NCI-H187 treated with DMSO at 0.1 percent for 48 hours (cell line): ENCODE measurements around the gene CLDN14.

Source experiments
- DNase-seq: peaks from one replicate; lab custom pipeline; 2025; lab: John Stamatoyannopoulos, UW

The CLDN14 gene

DNA sequence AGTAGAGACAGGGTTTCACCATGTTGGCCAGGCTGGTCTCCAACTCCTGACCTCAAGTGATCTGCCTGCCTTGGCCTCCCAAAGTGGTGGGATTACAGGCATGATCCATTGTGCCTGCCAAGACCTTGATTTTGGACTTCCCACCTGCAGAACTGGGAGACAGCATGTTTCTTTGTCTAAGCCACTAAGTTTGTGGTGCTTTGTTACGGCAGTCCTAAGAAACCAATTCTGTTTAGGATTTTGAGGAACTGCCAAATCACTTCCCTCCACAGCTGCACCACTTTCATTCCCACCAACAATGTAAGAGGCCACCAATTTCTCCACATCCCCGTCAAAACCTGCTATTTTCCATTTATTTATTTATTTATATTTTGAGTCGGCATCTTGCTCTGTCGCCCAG is 48.7 kb downstream of the CLDN14 start:
- DNase-seq, result no peak

DNA sequence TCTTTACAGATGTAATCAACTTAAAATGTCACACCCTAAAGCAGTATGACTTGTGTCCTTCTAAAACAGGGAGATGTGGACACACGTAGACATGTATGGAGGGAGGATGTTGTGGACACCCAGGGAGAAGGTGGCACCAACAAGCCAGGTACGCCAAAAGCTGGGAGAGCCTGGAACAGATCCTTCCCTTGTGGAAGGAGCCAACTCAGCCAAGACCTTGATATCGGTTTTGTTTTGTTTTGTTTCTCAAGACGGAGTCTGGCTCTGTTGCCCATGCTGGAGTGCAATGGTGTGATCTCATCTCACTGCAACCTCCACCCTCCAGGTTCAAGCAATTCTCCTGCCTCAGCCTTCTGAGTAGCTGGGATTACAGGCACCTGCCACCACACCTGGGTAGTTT is 49.1 kb downstream of the CLDN14 start:
- DNase-seq, result no peak

DNA sequence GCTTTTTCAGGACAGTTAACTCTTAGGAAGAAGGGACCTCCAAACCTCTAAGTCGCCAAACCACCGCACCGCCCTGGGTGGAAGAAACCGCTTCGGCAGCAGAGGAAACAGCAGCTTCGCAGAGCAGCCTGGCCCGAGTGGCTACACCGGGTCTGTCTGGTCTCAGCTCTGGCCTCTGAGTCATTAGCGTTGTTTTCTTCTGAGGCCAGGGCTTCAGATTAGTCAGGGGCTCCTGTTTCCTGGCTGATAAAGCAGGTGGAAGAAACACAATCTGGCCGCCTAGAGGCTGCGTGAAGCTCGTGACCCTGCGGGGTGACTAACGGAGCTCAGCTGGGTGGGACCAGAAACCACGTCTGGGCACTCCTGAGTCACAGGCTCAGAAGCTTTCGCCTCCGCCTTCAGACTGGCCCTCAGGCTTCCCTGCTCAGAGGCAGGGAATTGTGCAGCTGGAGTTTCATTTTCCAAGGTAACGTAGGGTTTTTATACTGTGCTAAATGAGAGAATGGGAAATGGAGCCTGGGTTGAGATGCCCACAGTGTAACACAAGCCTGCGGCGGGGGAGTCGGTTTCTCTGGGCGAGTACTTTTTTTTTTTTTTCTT is 49.9 kb downstream of the CLDN14 start:
- DNase-seq, result no peak

DNA sequence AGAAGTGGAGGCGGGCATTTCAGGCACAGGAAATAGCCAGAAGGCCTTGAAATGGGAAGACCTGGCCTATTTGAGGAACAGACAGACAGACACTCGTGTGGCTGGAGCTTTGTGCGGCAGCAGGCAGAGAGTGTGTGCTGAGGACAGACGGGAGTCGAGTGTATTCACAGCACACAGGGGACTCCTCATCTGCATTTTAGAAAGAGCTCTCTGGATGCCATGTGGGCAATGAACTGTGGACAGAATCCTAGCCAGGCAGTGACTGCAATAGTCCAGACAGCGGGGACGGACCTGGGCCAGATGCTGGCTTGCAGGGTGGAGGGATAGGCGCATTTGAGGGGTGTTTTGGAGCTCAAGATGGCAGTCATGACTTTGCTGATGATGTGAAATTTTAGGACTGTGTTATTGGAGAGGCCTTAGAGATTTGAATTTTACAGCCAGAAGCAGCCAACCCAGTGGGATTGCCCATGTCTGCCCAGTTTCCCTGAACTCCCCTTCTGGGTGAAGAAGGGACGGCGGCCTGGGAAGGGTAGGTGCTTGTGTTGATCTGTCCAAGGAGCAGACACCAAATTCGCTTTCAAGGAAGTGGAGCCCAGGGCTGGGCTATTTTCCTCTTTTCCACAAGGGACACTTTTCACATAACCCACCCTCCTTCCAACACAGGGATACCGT is 51.0 kb downstream of the CLDN14 start:
- no peak for DNase-seq

DNA sequence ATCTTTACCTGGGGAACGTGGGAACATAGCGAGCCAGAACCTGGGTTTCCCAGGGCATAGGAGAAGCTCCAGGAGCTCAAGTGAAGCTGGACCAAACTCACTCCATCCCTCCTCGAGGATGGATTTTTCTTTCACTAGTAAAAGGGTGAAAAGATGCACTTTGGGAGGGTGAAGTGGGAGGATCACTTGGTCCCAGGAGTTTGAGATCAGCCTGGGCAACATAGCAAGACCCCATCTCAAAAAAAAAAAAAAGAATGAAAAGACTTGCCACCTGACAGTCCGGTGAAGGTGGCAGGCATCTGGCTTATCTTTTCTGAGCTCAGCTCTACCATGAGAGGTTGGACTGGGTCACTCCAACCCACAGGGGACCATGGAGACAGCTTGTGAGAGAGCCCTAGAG is 52.4 kb downstream of the CLDN14 start:
- DNase-seq, result no peak

DNA sequence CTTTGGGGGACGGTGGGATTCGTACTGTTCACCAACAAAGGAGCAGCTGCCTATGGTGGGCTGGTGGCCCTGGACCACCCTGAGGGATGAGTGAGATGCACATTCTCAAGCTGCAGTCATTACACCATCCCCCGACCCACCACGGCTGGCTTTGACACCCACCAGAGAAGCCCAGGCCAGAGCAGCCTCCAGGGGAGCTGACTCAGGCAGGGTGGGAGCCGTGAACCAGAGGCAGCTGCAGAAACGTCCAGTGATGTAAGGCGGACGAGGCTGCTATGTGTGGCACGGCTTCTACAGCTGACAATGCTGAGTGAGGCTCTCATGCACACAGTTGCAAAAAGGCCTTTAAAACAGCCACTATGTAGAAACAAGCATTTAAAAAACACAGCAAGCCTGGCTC is 54.6 kb downstream of the CLDN14 start:
- no peak for DNase-seq

DNA sequence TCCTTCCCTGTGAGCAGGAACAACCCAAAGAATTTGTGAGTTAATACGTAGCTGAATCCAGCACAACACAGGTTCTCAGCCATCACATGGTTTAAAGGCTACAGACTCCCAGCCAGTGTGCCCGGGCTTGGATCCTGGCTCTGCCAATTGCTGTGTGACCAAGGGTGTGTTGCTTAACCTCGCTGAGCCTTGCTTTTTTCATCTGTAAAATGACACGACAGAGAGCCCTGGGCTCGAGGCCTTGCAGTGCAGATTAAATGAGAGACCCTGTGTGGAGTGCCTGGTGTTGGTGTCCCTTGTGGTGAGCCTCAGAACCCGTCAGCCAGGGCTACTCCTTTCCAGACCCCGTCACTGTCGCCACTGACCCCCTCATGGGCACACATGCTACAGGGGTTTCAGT is 55.3 kb downstream of the CLDN14 start:
- no peak for DNase-seq

DNA sequence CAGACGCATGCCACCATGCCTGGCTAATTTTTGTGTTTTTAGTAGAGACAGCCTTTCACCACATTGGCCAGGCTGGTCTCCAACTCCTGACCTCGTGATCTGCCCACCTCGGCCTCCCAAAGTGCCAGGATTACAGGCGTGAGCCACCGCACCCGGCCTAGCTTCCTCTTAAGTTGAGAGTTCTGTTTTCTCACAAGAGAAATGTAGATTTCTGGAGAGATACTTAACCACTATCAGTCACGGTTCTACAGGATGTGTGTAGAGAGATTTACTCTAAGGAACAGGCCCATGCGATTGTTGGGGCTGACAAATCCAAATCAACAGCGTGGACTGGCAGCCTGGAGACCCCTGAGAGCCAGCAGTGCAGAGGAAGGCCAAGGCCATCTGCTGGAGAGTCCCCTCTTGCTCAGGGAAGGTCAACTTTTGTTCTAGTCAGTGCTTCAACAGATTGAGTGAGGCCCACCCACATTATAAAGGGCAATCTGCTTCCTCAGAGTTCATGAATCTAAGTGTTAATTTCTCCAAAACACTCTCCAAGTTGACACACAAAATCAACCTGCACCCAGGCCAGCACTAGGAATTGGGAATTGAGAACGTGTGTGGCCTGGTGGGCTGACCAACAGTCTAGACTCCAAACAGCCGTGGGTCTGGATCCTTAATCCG is 56.0 kb downstream of the CLDN14 start:
- no peak for DNase-seq

DNA sequence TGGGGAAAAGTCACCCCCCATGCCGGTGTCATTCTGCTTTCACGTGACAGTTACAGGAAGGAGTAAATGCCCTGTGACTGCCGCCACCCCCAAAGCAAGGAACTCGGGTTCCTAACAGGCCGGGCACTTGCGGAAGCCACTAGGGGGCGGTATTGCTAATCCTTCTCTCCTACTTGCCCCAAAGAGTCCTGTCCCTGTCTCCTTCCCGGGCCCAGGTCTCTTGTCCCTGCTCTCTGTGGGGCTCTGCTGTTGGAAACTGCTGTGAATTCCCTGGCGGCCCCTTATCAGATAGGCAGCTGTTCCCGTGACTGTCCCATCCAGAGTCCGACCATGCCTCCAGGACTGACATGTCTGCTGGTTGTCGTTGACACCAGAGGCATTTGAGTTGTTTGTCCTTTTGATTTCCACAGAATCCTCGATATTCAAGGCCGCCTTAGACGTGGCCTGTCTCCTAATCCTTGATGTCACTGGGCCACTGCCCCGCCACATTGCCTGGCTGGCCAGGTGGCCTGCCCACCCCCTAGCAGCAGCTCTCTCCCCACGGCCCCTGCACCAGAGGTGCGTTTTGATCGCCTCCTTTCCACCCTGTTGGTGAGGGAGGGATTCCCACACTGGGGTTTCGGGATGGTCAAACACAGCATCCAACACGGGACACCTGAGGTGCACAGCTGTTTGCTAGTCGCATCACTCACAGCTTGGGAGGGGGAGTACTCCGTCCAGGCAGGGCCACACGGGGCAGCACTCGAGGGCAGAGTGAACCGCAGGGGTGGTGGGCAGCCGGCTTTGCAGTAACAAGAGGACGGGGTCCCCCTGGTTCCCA is 57.4 kb downstream of the CLDN14 start:
- no peak for DNase-seq

DNA sequence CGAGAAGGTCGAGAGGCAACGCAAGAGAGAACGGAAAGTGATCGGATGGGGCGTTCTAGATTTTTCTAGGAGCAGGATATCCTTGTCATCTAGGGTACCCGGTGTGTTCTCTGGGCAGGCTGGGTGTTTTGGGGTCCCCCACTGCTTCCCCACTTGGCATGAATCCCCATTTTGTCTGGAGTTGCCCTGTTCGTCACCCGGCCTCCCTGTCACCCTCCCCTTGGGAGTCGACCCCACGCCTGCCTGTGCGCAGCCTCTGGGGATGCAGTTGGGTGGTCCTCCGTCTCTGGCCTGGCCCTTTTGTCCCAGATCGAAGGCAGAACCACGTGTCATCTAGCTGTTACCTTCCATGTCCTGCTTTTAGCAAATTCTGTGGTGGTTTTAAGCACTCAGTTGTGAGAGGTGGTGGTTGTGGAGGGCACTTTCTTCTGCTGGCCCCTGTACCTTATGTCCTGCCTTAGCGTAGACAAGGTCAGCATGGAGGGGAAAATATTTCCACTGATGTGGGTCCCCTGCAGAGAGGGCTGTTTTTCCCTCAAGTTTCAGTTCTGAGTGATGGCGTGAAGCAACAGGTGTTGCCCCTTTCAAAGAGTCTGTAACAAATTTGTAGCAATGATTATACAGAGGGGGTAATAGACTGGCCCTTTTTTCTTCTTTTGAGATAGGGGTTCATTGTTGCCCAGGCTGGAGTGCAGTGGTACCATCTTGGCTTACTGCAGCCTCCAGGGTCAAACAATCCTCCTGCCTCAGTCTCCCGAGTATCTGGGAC is 59.2 kb downstream of the CLDN14 start:
- DNase-seq, result no peak

DNA sequence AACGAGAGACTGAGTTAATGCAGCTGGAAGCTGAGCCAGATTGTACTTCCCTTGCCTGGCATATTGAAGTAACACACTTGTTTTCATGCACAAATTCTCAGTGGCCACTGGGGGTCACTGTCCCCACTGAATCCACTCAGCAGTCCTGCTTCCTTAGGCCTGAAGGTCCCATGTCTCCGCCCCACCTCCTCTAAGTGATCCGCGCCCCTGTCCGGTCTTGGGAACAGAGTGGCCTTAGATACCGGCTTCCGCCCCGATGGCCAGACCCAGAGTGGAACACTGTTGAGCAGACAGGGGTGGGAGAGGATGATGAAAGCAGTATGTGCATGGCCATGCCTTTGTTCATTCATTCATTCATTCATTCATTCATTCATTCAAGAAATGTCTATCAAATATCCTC is 59.9 kb downstream of the CLDN14 start:
- DNase-seq, result no peak

DNA sequence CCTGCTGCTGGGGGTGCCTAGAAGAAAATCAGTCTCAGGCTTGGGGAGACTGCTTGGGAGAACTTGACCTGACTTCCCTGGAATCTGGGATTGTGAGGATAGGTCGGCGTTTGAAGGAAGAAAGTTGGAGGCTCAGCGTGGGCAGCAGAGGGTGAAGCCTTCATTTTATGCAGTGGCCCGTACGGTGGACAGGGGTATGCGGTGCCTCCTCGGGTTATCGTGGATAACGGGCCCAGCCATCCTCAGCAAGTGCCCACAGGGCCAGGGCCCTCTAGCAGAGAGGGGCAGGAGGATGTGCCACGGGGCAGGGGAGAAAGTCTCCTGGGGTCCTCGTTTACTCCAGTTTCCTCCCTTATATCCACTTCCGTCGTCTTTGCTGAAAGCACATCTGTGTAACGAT is 60.7 kb downstream of the CLDN14 start:
- DNase-seq, result no peak

DNA sequence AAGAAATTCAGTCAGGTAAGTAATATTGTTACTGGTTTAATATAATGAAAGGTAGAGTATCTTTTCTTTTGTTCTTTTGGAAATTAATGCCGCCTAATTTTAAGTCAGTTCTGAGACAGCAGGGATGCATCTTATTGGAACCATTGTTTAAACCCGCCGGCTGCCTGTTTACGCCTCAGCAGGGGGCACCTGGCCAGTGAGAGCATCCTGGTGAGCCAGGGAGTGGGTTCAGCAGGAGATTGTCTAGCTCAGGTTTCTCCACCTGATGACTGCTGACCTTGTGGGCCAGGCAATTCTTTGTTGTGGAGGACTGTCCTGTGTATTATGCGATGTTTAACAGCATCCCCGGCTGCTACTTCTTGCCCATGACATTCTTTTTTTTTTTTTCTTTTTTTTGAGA is 64.5 kb downstream of the CLDN14 start:
- DNase-seq, result no peak

DNA sequence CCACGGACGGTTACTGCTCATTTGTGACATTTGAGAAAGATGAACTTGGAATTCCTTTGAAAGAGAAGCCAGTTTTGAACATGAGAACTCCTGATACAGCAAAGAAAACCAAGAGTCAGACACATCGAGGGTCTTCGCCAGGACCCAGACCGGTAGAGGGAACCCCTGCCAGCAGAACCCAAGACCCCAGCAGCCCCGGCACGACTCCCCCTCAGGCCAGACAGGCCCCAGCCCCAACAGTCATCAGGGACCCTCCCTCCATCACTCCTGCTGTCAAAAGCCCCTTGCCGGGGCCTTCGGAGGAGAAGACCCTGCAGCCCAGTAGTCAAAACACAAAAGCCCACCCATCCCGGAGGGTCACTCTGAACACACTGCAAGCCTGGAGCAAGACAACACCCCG is 67.0 kb downstream of the CLDN14 start:
- DNase-seq, result no peak

DNA sequence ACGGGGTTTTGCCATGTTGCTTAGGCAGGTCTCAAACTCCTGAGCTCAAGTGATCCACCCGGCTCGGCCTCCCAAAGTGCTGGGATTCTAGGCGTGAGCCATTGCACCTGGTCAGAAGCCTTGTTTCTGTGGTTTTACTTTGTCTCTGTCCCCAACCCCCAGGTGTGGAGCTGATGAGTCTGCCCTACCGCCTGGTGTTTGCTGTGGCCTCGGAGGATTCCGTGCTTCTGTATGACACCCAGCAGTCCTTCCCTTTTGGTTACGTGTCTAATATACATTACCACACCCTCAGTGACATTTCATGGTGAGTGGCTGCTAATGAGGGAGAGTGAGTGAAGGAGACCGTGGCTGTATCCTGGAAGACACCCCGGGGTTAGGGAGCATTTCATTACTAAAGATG is 68.6 kb downstream of the CLDN14 start:
- DNase-seq, result no peak
